SH-SY5Y (cell line): ENCODE measurements around the gene LTBP3.

ENCODE experiments used
- GATA2 ChIP-seq: IDR thresholded peaks from 2 replicates; pipeline ENCODE4 v1.6.1; 2011; ENCODE audit warnings: mild to moderate bottlenecking, low read depth, low read length
- GATA3 ChIP-seq: IDR thresholded peaks from 2 replicates; pipeline ENCODE4 v1.6.1; 2011; ENCODE audit warnings: low read depth, mild to moderate bottlenecking, low read length, moderate library complexity

- TF ChIP-seq GATA2 (no peak), GATA3 (no peak)
Measured at GRCh38 chr11:65504674-65505465, 53.3 kb downstream of the LTBP3 start.
